NAMALWA (cell line): ENCODE results near the gene CFAP20DC.
"Not testable (repeated sequence)": the region's sequence is repeated elsewhere in the genome, so short reads cannot be mapped to it uniquely, and the experiment has no call there.

Source experiments
- DNase-seq: peaks from one replicate; pipeline ENCODE4 v3.0.0-alpha.2; 2015; ENCODE audit warnings: low spot score

Gene CFAP20DC

GRCh38 chr3:59017617-59017984 lies 32.2 kb downstream of the CFAP20DC start:
- DNase-seq = no peak

- no peak for DNase-seq
Observed at GRCh38 chr3:59016930-59017616, 32.8 kb downstream of the CFAP20DC start.

- no peak for DNase-seq
Observed at GRCh38 chr3:59013611-59014010, 36.2 kb downstream of the CFAP20DC start.

GRCh38 chr3:59006634-59007517 lies 42.9 kb downstream of the CFAP20DC start:
- peak; percentile 24 for DNase-seq

- no peak for DNase-seq
Observed at GRCh38 chr3:59001675-59002074, 48.1 kb downstream of the CFAP20DC start.

- DNase-seq = no peak
Observed at GRCh38 chr3:58999774-59000160, 50.1 kb downstream of the CFAP20DC start.

GRCh38 chr3:58999134-58999773 lies 50.6 kb downstream of the CFAP20DC start:
- DNase-seq = no peak

- DNase-seq = no peak
Observed at GRCh38 chr3:58998476-58999117, 51.2 kb downstream of the CFAP20DC start.

- DNase-seq = no peak
Observed at GRCh38 chr3:58996730-58997129, 53.1 kb downstream of the CFAP20DC start.

- DNase-seq = peak; percentile 71
Observed at GRCh38 chr3:58994746-58995330, 55.0 kb downstream of the CFAP20DC start.

- DNase-seq = no peak
Observed at GRCh38 chr3:58993547-58993946, 56.3 kb downstream of the CFAP20DC start.

- no peak for DNase-seq
Observed at GRCh38 chr3:58991623-58992022, 58.2 kb downstream of the CFAP20DC start.

GRCh38 chr3:58991026-58991425 lies 58.8 kb downstream of the CFAP20DC start:
- no peak for DNase-seq

- no peak for DNase-seq
Observed at GRCh38 chr3:58989955-58990354, 59.9 kb downstream of the CFAP20DC start.

GRCh38 chr3:58989163-58989562 lies 60.7 kb downstream of the CFAP20DC start:
- DNase-seq = no peak

GRCh38 chr3:58988041-58988440 lies 61.8 kb downstream of the CFAP20DC start:
- DNase-seq = no peak

- DNase-seq = no peak
Observed at GRCh38 chr3:58986654-58987053, 63.2 kb downstream of the CFAP20DC start.

- no peak for DNase-seq
Observed at GRCh38 chr3:58979840-58980239, 70.0 kb downstream of the CFAP20DC start.

- DNase-seq = no peak
Observed at GRCh38 chr3:58973796-58974195, 76.0 kb downstream of the CFAP20DC start.

GRCh38 chr3:58967866-58968265 lies 82.0 kb downstream of the CFAP20DC start:
- DNase-seq = not testable (repeated sequence)

GRCh38 chr3:58965865-58966264 lies 84.0 kb downstream of the CFAP20DC start:
- DNase-seq = no peak

- peak; percentile 55 for DNase-seq
Observed at GRCh38 chr3:58963928-58964503, 85.8 kb downstream of the CFAP20DC start.
